HEK293 (cell line): ENCODE measurements around the gene KRTAP19-2.

Experiments used
- MZF1 ChIP-seq: fragments of 450-650 bp; formaldehyde crosslinking; IDR thresholded peaks from 2 replicates; pipeline ENCODE4 v1.5.1; 2017; ENCODE audit warnings: missing biosample characterization, missing genetic modification characterization, borderline replicate concordance
- ZBTB21 ChIP-seq: fragments of 450-650 bp; formaldehyde crosslinking; IDR thresholded peaks from 2 replicates; pipeline ENCODE4 v1.5.1; 2017; ENCODE audit warnings: missing biosample characterization, missing genetic modification characterization
- ZNF416 ChIP-seq: fragments of 450-650 bp; formaldehyde crosslinking; IDR thresholded peaks from 2 replicates; pipeline ENCODE4 v1.5.1; 2016; ENCODE audit warnings: missing biosample characterization, missing genetic modification characterization
- TF ChIP-seq, protein P1 (sequence below): fragments of 450-650 bp; formaldehyde crosslinking; IDR thresholded peaks from 2 replicates; pipeline ENCODE4 v1.5.1; 2016; ENCODE audit warnings: missing biosample characterization, missing genetic modification characterization
- TF ChIP-seq, protein P2 (sequence below): fragments of 450-650 bp; formaldehyde crosslinking; IDR thresholded peaks from 2 replicates; pipeline ENCODE4 v1.5.1; 2017; ENCODE audit warnings: missing biosample characterization, missing genetic modification characterization
- TF ChIP-seq, protein P3 (sequence below): fragments of 450-650 bp; formaldehyde crosslinking; conservative IDR thresholded peaks from 2 replicates; pipeline ENCODE4 v1.5.1; 2016; ENCODE audit warnings: low read depth, missing biosample characterization, missing genetic modification characterization

DNA sequence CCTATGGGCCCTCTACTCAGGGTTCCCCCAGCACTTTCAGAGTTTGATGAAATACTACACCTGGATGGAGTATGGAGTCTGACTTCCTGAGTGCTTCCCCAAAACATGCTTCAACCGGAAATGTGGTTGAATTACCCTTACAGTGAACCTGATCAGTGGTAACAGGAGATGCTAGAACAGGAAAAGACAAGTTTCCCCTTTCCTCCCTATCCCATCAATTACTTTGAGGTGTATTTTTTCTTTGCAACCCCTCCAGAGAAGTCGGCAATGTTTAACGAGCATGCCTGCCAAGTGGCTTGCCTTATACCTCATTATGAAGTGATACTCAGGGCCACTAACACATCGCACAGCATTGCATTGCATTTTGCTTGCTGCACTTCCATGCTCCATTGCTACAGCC is 40.2 kb downstream of the KRTAP19-2 start:
- TF ChIP-seq, protein P1, sequence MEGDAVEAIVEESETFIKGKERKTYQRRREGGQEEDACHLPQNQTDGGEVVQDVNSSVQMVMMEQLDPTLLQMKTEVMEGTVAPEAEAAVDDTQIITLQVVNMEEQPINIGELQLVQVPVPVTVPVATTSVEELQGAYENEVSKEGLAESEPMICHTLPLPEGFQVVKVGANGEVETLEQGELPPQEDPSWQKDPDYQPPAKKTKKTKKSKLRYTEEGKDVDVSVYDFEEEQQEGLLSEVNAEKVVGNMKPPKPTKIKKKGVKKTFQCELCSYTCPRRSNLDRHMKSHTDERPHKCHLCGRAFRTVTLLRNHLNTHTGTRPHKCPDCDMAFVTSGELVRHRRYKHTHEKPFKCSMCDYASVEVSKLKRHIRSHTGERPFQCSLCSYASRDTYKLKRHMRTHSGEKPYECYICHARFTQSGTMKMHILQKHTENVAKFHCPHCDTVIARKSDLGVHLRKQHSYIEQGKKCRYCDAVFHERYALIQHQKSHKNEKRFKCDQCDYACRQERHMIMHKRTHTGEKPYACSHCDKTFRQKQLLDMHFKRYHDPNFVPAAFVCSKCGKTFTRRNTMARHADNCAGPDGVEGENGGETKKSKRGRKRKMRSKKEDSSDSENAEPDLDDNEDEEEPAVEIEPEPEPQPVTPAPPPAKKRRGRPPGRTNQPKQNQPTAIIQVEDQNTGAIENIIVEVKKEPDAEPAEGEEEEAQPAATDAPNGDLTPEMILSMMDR, result no peak
- TF ChIP-seq ZNF416 (tag by site-specific recombination), result no peak
- TF ChIP-seq, protein P2, sequence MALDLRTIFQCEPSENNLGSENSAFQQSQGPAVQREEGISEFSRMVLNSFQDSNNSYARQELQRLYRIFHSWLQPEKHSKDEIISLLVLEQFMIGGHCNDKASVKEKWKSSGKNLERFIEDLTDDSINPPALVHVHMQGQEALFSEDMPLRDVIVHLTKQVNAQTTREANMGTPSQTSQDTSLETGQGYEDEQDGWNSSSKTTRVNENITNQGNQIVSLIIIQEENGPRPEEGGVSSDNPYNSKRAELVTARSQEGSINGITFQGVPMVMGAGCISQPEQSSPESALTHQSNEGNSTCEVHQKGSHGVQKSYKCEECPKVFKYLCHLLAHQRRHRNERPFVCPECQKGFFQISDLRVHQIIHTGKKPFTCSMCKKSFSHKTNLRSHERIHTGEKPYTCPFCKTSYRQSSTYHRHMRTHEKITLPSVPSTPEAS (tag by site-specific recombination), result no peak
- TF ChIP-seq MZF1 (tag by site-specific recombination), result no peak
- TF ChIP-seq, protein P3, sequence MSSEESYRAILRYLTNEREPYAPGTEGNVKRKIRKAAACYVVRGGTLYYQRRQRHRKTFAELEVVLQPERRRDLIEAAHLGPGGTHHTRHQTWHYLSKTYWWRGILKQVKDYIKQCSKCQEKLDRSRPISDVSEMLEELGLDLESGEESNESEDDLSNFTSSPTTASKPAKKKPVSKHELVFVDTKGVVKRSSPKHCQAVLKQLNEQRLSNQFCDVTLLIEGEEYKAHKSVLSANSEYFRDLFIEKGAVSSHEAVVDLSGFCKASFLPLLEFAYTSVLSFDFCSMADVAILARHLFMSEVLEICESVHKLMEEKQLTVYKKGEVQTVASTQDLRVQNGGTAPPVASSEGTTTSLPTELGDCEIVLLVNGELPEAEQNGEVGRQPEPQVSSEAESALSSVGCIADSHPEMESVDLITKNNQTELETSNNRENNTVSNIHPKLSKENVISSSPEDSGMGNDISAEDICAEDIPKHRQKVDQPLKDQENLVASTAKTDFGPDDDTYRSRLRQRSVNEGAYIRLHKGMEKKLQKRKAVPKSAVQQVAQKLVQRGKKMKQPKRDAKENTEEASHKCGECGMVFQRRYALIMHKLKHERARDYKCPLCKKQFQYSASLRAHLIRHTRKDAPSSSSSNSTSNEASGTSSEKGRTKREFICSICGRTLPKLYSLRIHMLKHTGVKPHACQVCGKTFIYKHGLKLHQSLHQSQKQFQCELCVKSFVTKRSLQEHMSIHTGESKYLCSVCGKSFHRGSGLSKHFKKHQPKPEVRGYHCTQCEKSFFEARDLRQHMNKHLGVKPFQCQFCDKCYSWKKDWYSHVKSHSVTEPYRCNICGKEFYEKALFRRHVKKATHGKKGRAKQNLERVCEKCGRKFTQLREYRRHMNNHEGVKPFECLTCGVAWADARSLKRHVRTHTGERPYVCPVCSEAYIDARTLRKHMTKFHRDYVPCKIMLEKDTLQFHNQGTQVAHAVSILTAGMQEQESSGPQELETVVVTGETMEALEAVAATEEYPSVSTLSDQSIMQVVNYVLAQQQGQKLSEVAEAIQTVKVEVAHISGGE (tag by site-specific recombination), result no peak
- no peak for TF ChIP-seq ZBTB21 (tag by site-specific recombination)
